GM12878 (cell line): ENCODE measurements around the gene TCF12. TPM values are rescaled to one million over a fixed set of nuclear protein-coding genes. Genes with fewer than 3 reads are reported as not detected.

Experiments
- ATAC-seq: fragments of 200-7000 bp; cut with Tn5 transposase; 3 replicates; pipeline ENCODE4 v1.9.1; 2020; ENCODE audit warnings: mild to moderate bottlenecking, moderate library complexity
- BruUV-seq: library from RNA; stranded (reverse); fragments of 400-500 nt; replicated peaks from 2 replicates; lab custom pipeline; 2021; lab: Mats Ljungman, UMichigan
- CTCF ChIA-PET: fragments of 300-600 bp; sonication (Branson Sonifier 250); formaldehyde crosslinking; extraction: SDS; loops from one replicate; lab custom pipeline; 2021; ENCODE audit warnings: inconsistent platforms; lab: Yijun Ruan, JAX
- POLR2A ChIA-PET: fragments of 350-600 bp; formaldehyde crosslinking; extraction: SDS; loops from one replicate; lab custom pipeline; 2021; ENCODE audit warnings: inconsistent platforms; lab: Charles Lee
- RAD21 ChIA-PET: fragments of 300-600 bp; sonication (Branson Sonifier 250); formaldehyde crosslinking; loops from one replicate; lab custom pipeline; 2023; ENCODE audit warnings: antibody characterized with exemption; ENCODE audit not compliant: unreplicated experiment; lab: Charles Lee
- SMC1A ChIA-PET: fragments of 300-600 bp; sonication (Branson Sonifier 250); formaldehyde crosslinking; loops from one replicate; lab custom pipeline; 2023; ENCODE audit not compliant: unreplicated experiment, uncharacterized antibody; lab: Charles Lee
- DNase-seq: peaks from one replicate; pipeline ENCODE4 v3.0.0-alpha.2; 2011; ENCODE audit warnings: low read depth, low spot score
- FAIRE-seq: peaks from 3 replicates; lab custom pipeline; 2011; peaks lifted over from hg19 to GRCh38; lab: Jason Lieb, UNC
- H2AFZ ChIP-seq: 2 replicates; pipeline ENCODE4 v1.6.0; 2011; ENCODE audit warnings: low read depth, low read length, control low read depth; ENCODE audit not compliant: control insufficient read depth
- H3K27ac ChIP-seq: 2 replicates; pipeline ENCODE4 v1.5.1; 2011; ENCODE audit warnings: control low read depth; ENCODE audit not compliant: control insufficient read depth, insufficient read depth
- H3K27me3 ChIP-seq, 2 experiments: replicated peaks in 1 of 2; 2 replicates each; pipeline versions ENCODE4 v1.6.0 to v1.6.1; 2011; ENCODE audit warnings: low read length in 1 of 2; ENCODE audit not compliant: control insufficient read depth in 2 of 2, insufficient read depth in 2 of 2
- H3K36me3 ChIP-seq, 2 experiments: 2 replicates each; pipeline ENCODE4 v1.5.1; 2011; ENCODE audit warnings: low read length in 1 of 2; ENCODE audit not compliant: control insufficient read depth in 2 of 2, insufficient read depth in 2 of 2
- H3K4me1 ChIP-seq: 2 replicates; pipeline ENCODE4 v1.6.1; 2011; ENCODE audit warnings: mild to moderate bottlenecking, low read length, moderate library complexity, mixed read lengths; ENCODE audit not compliant: control insufficient read depth, insufficient read depth
- H3K4me2 ChIP-seq: 2 replicates; pipeline ENCODE4 v1.6.0; 2011; ENCODE audit warnings: control low read depth; ENCODE audit not compliant: control insufficient read depth, insufficient read depth
- H3K4me3 ChIP-seq: fragments of 200-600 bp; sonication (generic); 2 replicates; pipeline ENCODE4 v1.5.1; 2016
- H3K79me2 ChIP-seq: 2 replicates; pipeline ENCODE4 v1.6.0; 2011; ENCODE audit warnings: low read length; ENCODE audit not compliant: control insufficient read depth, insufficient read depth
- H3K9ac ChIP-seq: 2 replicates; pipeline ENCODE4 v1.8.0; 2011; ENCODE audit warnings: low read length, control low read depth, mixed read lengths; ENCODE audit not compliant: control insufficient read depth, insufficient read depth
- H3K9me3 ChIP-seq: replicated peaks from 3 replicates; pipeline ENCODE4 v1.5.1; 2011; ENCODE audit warnings: mild to moderate bottlenecking, low read length; ENCODE audit not compliant: control insufficient read depth, insufficient read depth
- H4K20me1 ChIP-seq: 2 replicates; pipeline ENCODE4 v1.6.0; 2011; ENCODE audit not compliant: control insufficient read depth, insufficient read depth
- BACH1 ChIP-seq: fragments of 450-650 bp; IDR thresholded peaks from 2 replicates; pipeline ENCODE4 v1.6.1; 2017; ENCODE audit warnings: mild to moderate bottlenecking, borderline replicate concordance
- E2F8 ChIP-seq: fragments of 450-650 bp; IDR thresholded peaks from 2 replicates; pipeline ENCODE4 v1.6.1; 2018; ENCODE audit warnings: mild to moderate bottlenecking, low read depth, moderate library complexity; ENCODE audit not compliant: partially characterized antibody
- PAX5 ChIP-seq: IDR thresholded peaks from 2 replicates; pipeline ENCODE4 v1.6.1; 2011; ENCODE audit warnings: low read depth, low read length, borderline replicate concordance
- RAD51 ChIP-seq: fragments of 450-650 bp; IDR thresholded peaks from 2 replicates; pipeline ENCODE4 v1.6.1; 2016; ENCODE audit warnings: moderate library complexity, mild to moderate bottlenecking, inconsistent platforms
- ZBTB11 ChIP-seq: fragments of 450-650 bp; formaldehyde crosslinking; IDR thresholded peaks from 2 replicates; pipeline ENCODE4 v1.5.0; 2022; ENCODE audit warnings: mild to moderate bottlenecking, missing genetic modification characterization
- WGBS: methylation state at CpG from one replicate; pipeline ENCODE4 v1.1.6; 2016; ENCODE audit warnings: low lambda C conversion rate; ENCODE audit not compliant: insufficient replicate concordance, insufficient coverage; ENCODE audit errors: missing lambda C conversion rate; 5-methylcytosine and 5-hydroxymethylcytosine counted together
- in situ Hi-C: fragments of 300-500 bp; cut with MboI; formaldehyde crosslinking; loops from 9 replicates; pipeline ENCODE4 v1.14.3; 2018; ENCODE audit warnings: mixed read lengths
- intact Hi-C: fragments of 100-400 bp; cut with micrococcal nuclease; formaldehyde crosslinking; loops from one replicate; pipeline ENCODE4 v1.14.2; 2022; ENCODE audit not compliant: unreplicated experiment
- polyA plus RNA-seq, 11 experiments: library from polyadenylated mRNA; depleted of rRNA in 4 of 11; unstranded in 6 of 11; stranded (reverse) in 5 of 11; fragments of >200 nt; fragmentation: Nextera tagmentation in 4 of 11; fragmentation: Illumina TruSeq in 1 of 11; extraction: Ambion mirVana in 4 of 11; extraction: Trizol in 1 of 11; gene quantifications; 1 replicate in 1 of 11; 2 replicates in 10 of 11; pipeline versions ENCODE4 v1.2.1 to v1.2.3, GENCODE V29; 2011 to 2016; ENCODE audit warnings: inconsistent platforms in 2 of 11, missing spikeins in 2 of 11, low read depth in 1 of 11
- total RNA-seq, 4 experiments: library from RNA; depleted of rRNA in 3 of 4; stranded (reverse); fragments of >200 nt in 3 of 4; fragmentation: Illumina TruSeq in 1 of 4; extraction: Trizol in 1 of 4; gene quantifications; 2 replicates each; pipeline versions ENCODE4 v1.2.1 to v1.2.3, GENCODE V29; 2013 to 2021

The TCF12 gene
- total and polyA plus RNA-seq, 10 of the 15 experiments (the other 5 are each of a cell fraction or from before 2014, with no cell fraction given) = 8.2 to 70.9 (median 49.5) TPM

- Histone ChIP-seq H3K27ac (no peak overlapping the region), H3K9ac (no peak overlapping the region), H3K9me3 (no peaks in the 10 kb centered on the region), H3K4me3 (no peak overlapping the region), H3K27me3 (no peaks in the 10 kb centered on the region), H3K4me1 (no peaks in the 10 kb centered on the region), H3K4me2 (no peak overlapping the region), H3K79me2 (no peaks in the 10 kb centered on the region), H4K20me1 (no peaks in the 10 kb centered on the region), H2AFZ (no peak overlapping the region), H3K36me3 (peaks cover 1 to 5% of the 10 kb centered on the region in 2 experiments; a peak in 3 of 4 replicates)
- in situ Hi-C loops (no loop called here), intact Hi-C loops (no loop called here)
- TF ChIP-seq E2F8 (no peak), RAD51 (no peak), ZBTB11 (CRISPR knock-in tag) (no peak), PAX5 (no peak), BACH1 (no peak)
- CTCF ChIA-PET = no interaction called here
- BruUV-seq = no TSS peak
- WGBS = 94% methylated on average over 3 of the region's 3 CpGs
- DNase-seq = no peak
- ATAC-seq = no peak
- SMC1A ChIA-PET = no interaction called here
- RAD21 ChIA-PET = no interaction called here
- FAIRE-seq = no peak
- POLR2A ChIA-PET = no interaction called here
Observed at GRCh38 chr15:57236561-57237300, 318.3 kb downstream of the TCF12 start.
